Caco-2 (cell line): ENCODE data around the gene SLC25A21. TPM values are rescaled to one million over a fixed set of nuclear protein-coding genes. Genes with fewer than 3 reads are reported as not detected.

ENCODE experiments used
- BruUV-seq: library from RNA; stranded (reverse); fragments of 400-500 nt; replicated peaks from 2 replicates; lab custom pipeline; 2021; lab: Mats Ljungman, UMichigan
- CTCF ChIA-PET: fragments of 300-600 bp; sonication (Branson Sonifier 250); formaldehyde crosslinking; loops from one replicate; lab custom pipeline; 2022; ENCODE audit warnings: antibody characterized with exemption; lab: Charles Lee
- POLR2A ChIA-PET: fragments of 300-600 bp; sonication (Branson Sonifier 250); formaldehyde crosslinking; loops from one replicate; lab custom pipeline; 2022; ENCODE audit warnings: antibody characterized with exemption; lab: Charles Lee
- DNase-seq, 2 experiments: peaks; one replicate each; pipeline versions ENCODE4 v3.0.0 to v3.0.0-alpha.2; 2020 to 2022
- H3K27me3 ChIP-seq: replicated peaks from 2 replicates; pipeline ENCODE4 v1.6.0; 2011; ENCODE audit warnings: low read length; ENCODE audit not compliant: control insufficient read depth, insufficient read depth
- H3K36me3 ChIP-seq: 2 replicates; pipeline ENCODE4 v1.5.1; 2011; ENCODE audit warnings: low read length; ENCODE audit not compliant: control insufficient read depth, insufficient read depth
- H3K4me1 ChIP-seq: fragments of 250-450 bp; sonication (Bioruptor Pico); 2 replicates; pipeline ENCODE4 v1.5.1; 2020; ENCODE audit warnings: mild to moderate bottlenecking
- H3K4me3 ChIP-seq: 2 replicates; pipeline ENCODE4 v1.5.1; 2011; ENCODE audit warnings: low read depth, mild to moderate bottlenecking, control low read depth, low read length
- H3K9me3 ChIP-seq: fragments of 250-450 bp; sonication (Bioruptor Pico); 2 replicates; pipeline ENCODE4 v1.5.1; 2020; ENCODE audit warnings: mild to moderate bottlenecking, moderate library complexity
- H3K27ac Mint-ChIP-seq: one replicate; pipeline ENCODE4 v1.8.0; 2022; ENCODE audit warnings: mixed read lengths; ENCODE audit not compliant: unreplicated experiment
- H3K27me3 Mint-ChIP-seq: one replicate; pipeline ENCODE4 v1.8.0; 2022; ENCODE audit warnings: mixed read lengths; ENCODE audit not compliant: insufficient read depth, unreplicated experiment
- H3K36me3 Mint-ChIP-seq: one replicate; pipeline ENCODE4 v1.8.0; 2022; ENCODE audit warnings: mild to moderate bottlenecking, mixed read lengths; ENCODE audit not compliant: insufficient read depth, unreplicated experiment
- H3K4me1 Mint-ChIP-seq: one replicate; pipeline ENCODE4 v1.8.0; 2022; ENCODE audit warnings: low read depth, mixed read lengths; ENCODE audit not compliant: unreplicated experiment
- H3K4me3 Mint-ChIP-seq: one replicate; pipeline ENCODE4 v1.8.0; 2022; ENCODE audit warnings: mild to moderate bottlenecking, moderate library complexity, mixed read lengths; ENCODE audit not compliant: unreplicated experiment
- H3K9me3 Mint-ChIP-seq: one replicate; pipeline ENCODE4 v1.8.0; 2022; ENCODE audit warnings: mixed read lengths; ENCODE audit not compliant: unreplicated experiment
- CTCF ChIP-seq, 2 experiments: fragments of 200-600 bp in 1 of 2; IDR thresholded peaks; 1 replicate in 1 of 2; 2 replicates in 1 of 2; pipeline versions ENCODE4 v1.5.1 to v1.8.0; 2011 to 2022; ENCODE audit warnings: antibody characterized with exemption in 1 of 2, control low read depth in 1 of 2, inconsistent platforms in 1 of 2, low read depth in 1 of 2, low read length in 1 of 2, mild to moderate bottlenecking in 1 of 2, moderate library complexity in 1 of 2; ENCODE audit not compliant: insufficient read depth in 1 of 2, severe bottlenecking in 1 of 2, unreplicated experiment in 1 of 2
- intact Hi-C: fragments of 100-400 bp; cut with micrococcal nuclease; formaldehyde crosslinking; loops from one replicate; pipeline ENCODE4 v1.10.0; 2022; ENCODE audit not compliant: unreplicated experiment
- total RNA-seq: library from RNA; stranded (reverse); gene quantifications from 2 replicates; pipeline ENCODE4 v1.2.3, GENCODE V29; 2022

Gene SLC25A21
- total RNA-seq, 1 experiment from 2014 or later: 3.2 TPM

- no peaks in the 10 kb centered on the region for H3K4me1 ChIP-seq
- no peaks in the 10 kb centered on the region for H3K9me3 ChIP-seq
- no peak for TF ChIP-seq CTCF (IDR thresholded peaks at IDR 0.05; ENCODE audit: insufficient read depth in 1 of 2, low read depth in 1 of 2, low read length in 1 of 2, severe bottlenecking in 1 of 2, unreplicated experiment in 1 of 2)
- H3K27me3 ChIP-seq: no peaks in the 10 kb centered on the region
- H3K27me3 Mint-ChIP-seq: no peaks in the 10 kb centered on the region
- peaks cover 13% of the 10 kb centered on the region for H3K4me1 Mint-ChIP-seq
- BruUV-seq: no TSS peak
- H3K4me3 Mint-ChIP-seq: no peak overlapping the region
- intact Hi-C loops: no loop called here
- H3K27ac Mint-ChIP-seq: no peak overlapping the region
- POLR2A ChIA-PET: no interaction called here
- no peaks in the 10 kb centered on the region for H3K36me3 Mint-ChIP-seq
- no peaks in the 10 kb centered on the region for H3K9me3 Mint-ChIP-seq
- CTCF ChIA-PET: no interaction called here
- no peak overlapping the region for H3K4me3 ChIP-seq
- no peaks in the 10 kb centered on the region for H3K36me3 ChIP-seq
- DNase-seq: no peak
Observed at GRCh38 chr14:36848213-36848612, 324.2 kb downstream of the SLC25A21 start.

DNA sequence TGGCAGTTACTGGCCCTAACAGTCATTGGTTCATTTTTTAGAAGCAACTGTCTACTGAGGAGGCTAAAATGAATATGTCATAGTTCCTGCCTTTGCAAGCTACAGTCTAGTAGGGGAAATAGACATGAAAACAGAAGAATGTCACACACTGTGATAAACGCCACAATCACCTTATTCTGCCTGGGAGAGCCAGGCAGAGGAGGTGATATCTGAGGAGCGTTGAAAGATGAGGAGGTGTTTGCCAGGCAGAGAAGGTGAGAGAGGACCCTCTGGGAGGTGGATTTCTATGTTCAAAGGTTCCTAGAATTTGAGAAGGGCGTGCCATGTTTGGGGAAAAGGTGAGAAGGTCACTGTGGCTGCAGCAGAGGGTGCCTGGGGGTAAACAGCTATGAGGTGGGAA is 325.0 kb downstream of the SLC25A21 start:
- POLR2A ChIA-PET: no interaction called here
- TF ChIP-seq CTCF (IDR thresholded peaks at IDR 0.05; ENCODE audit: insufficient read depth in 1 of 2, low read depth in 1 of 2, low read length in 1 of 2, severe bottlenecking in 1 of 2, unreplicated experiment in 1 of 2): no peak
- no peak overlapping the region for H3K4me3 Mint-ChIP-seq
- Histone ChIP-seq H3K9me3 (no peaks in the 10 kb centered on the region), H3K4me3 (no peak overlapping the region), H3K36me3 (no peaks in the 10 kb centered on the region), H3K27me3 (no peaks in the 10 kb centered on the region), H3K4me1 (no peaks in the 10 kb centered on the region)
- H3K4me1 Mint-ChIP-seq: peaks cover 9% of the 10 kb centered on the region
- H3K27me3 Mint-ChIP-seq: no peaks in the 10 kb centered on the region
- peak overlapping the region; percentile 33 for H3K27ac Mint-ChIP-seq
- no peaks in the 10 kb centered on the region for H3K36me3 Mint-ChIP-seq
- intact Hi-C loops: no loop called here
- BruUV-seq: no TSS peak
- CTCF ChIA-PET: no interaction called here
- no peak for DNase-seq
- H3K9me3 Mint-ChIP-seq: no peaks in the 10 kb centered on the region

GRCh38 chr14:36845356-36846012 is 326.9 kb downstream of the SLC25A21 start:
- CTCF ChIA-PET: interaction anchor here (0.5 kb wide), 1 partner anchor 864 kb away, joined by 3 read pairs; no protein-coding TSS in a partner anchor
- Histone ChIP-seq H3K9me3 (no peaks in the 10 kb centered on the region), H3K27me3 (no peaks in the 10 kb centered on the region), H3K36me3 (no peaks in the 10 kb centered on the region), H3K4me1 (no peaks in the 10 kb centered on the region), H3K4me3 (no peak overlapping the region)
- no peak for TF ChIP-seq CTCF (IDR thresholded peaks at IDR 0.05; ENCODE audit: insufficient read depth in 1 of 2, low read depth in 1 of 2, low read length in 1 of 2, severe bottlenecking in 1 of 2, unreplicated experiment in 1 of 2)
- POLR2A ChIA-PET: interaction anchor here (0.5 kb wide), 1 partner anchor 425 kb away, joined by 5 read pairs; no protein-coding TSS in a partner anchor
- Mint-ChIP-seq H3K4me1 (peaks cover 9% of the 10 kb centered on the region), H3K9me3 (no peaks in the 10 kb centered on the region), H3K36me3 (no peaks in the 10 kb centered on the region), H3K27ac (no peak overlapping the region), H3K4me3 (no peak overlapping the region), H3K27me3 (no peaks in the 10 kb centered on the region)
- BruUV-seq: no TSS peak
- intact Hi-C loops: no loop called here
- no peak for DNase-seq
